AG09319 (cell line): ENCODE measurements around the gene ABI2.
"Not testable (repeated sequence)": the region's sequence is repeated elsewhere in the genome, so short reads cannot be mapped to it uniquely, and the experiment has no call there.

ENCODE experiments used
- DNase-seq: peaks from one replicate; pipeline ENCODE4 v3.0.0-alpha.2; 2010; ENCODE audit warnings: low read depth; ENCODE audit errors: extremely low read depth
- TF ChIP-seq, protein P1 (sequence below): IDR thresholded peaks from 2 replicates; pipeline ENCODE4 v1.5.1; 2011; ENCODE audit warnings: low read depth, mild to moderate bottlenecking, inconsistent platforms, low read length, moderate library complexity

The ABI2 gene

DNA sequence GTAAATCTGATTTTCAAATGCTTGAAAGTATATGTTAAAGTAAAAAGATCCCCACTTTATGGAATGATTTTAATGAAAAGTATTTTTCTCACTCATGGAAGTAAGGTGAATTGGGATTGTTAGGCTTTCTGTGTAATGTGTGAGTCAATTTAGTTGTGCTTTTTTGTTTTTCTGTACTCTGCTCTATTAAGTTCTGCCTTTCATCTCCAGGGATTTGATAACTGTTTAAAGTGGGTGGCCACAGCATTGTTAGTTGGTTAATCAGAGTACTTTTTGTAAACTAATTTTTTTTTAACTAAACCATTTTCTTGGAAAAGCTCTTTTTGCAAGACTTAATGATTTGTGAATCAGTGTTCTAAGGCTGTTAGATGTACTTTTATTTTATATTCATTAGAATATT is 76.8 kb downstream of the ABI2 start:
- TF ChIP-seq, protein P1, sequence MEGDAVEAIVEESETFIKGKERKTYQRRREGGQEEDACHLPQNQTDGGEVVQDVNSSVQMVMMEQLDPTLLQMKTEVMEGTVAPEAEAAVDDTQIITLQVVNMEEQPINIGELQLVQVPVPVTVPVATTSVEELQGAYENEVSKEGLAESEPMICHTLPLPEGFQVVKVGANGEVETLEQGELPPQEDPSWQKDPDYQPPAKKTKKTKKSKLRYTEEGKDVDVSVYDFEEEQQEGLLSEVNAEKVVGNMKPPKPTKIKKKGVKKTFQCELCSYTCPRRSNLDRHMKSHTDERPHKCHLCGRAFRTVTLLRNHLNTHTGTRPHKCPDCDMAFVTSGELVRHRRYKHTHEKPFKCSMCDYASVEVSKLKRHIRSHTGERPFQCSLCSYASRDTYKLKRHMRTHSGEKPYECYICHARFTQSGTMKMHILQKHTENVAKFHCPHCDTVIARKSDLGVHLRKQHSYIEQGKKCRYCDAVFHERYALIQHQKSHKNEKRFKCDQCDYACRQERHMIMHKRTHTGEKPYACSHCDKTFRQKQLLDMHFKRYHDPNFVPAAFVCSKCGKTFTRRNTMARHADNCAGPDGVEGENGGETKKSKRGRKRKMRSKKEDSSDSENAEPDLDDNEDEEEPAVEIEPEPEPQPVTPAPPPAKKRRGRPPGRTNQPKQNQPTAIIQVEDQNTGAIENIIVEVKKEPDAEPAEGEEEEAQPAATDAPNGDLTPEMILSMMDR, result no peak

DNA sequence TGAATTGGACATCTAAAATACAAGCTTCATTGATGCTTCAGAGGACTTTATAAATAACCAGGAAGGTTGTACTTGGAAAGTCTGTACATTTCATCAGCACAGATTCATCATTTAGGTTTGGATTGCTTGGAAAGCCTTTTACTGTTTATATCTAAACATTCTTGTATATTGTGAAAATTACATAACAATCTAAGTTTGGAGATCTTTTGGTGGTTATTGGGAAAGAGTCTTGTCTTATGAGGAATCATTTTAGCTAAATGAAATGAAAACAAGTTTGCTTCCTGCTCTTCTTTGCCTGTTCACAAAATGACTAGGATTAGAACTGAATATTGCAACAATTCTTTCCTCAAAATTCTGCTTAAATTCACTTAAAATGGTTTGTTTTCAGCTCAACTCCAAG is 79.3 kb downstream of the ABI2 start:
- TF ChIP-seq, protein P1, result no peak
- no peak for DNase-seq

More for the DNA sequence above, 76.8 kb downstream of the ABI2 start:
- no peak for DNase-seq

DNA sequence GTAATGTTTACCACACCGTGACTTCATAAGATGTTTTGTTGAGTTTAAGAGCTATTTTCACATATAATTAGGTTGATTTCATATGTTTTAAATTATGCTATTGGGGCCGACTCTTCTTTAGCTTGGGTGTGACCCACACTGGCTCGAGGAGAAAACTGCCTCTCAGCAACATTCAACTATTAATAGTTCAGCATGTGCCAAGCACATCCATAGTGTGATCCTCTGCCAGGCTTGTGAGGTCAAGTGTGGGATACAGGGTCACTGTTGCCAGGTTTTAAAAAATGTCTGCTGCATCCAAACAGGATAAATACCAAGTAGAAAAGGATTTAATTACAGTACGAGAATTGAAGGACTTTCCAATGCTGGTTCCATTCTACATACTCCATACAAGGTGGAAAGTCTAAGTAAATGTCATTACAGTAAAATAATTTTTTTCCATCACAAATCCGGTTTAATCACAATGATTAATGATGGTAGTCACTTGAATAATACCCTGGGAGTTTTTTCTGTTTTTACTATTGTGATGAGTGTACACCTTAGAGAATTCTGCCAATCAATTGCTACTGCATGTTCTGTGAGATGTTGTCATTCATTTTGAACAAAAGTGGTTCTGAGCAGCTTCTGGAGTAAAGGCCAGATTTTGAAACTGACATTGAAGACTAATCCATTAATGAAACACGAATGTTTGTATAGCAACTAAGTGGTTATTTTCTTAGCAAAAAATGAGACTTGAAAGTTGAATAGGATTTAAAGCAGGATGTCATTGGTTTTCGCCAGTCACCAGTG is 84.5 kb downstream of the ABI2 start:
- DNase-seq, result no peak
- TF ChIP-seq, protein P1, result no peak

DNA sequence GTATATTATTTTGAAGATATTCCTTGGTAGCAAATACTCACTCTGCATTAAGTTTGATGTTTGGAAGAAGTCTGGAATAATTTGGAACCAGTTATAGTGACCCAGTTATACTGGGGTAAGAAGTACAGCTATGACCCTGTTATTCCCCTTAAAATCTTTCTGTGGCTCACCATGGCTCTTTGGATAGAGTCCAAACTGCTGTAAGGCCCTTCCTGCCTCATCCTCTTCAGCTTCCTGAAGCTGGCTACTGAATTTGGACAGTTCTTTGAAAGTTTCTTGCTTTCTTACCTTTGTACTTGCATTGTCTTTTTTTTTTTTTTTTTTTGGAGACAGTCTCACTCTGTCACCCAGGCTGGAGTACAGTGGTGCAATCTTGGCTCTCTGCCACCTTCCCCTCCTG is 85.6 kb downstream of the ABI2 start:
- DNase-seq, result no peak
- TF ChIP-seq, protein P1, result no peak

DNA sequence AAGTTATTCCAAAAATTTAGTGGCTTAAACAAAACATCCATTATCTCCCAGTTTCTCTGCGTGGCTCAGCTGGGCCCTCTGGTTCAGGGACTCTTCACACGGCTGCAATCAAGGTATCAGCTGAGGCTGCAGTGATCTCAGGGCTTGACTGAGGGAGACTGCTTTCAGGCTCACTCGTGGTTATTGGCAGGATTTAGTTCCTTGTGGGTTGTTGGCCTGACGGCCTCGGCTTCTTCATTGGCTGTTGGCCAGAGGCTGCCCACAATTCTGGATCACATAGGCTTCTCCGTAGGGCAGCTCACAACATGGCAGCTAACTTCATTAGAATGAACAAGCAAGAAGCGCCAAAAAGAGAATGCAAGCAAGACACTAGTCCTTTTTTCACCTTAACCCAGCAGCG is 90.1 kb downstream of the ABI2 start:
- DNase-seq, result no peak
- TF ChIP-seq, protein P1, result no peak

GRCh38 chr2:203427061-203427460 is 98.9 kb downstream of the ABI2 start:
- DNase-seq, result no peak
- TF ChIP-seq, protein P1, result no peak

GRCh38 chr2:203429643-203430042 is 101.4 kb downstream of the ABI2 start:
- not testable (repeated sequence) for DNase-seq
